Upper lobe of right lung (tissue), 1 donor: ENCODE results near the gene COL6A2. TPM values are rescaled to one million over a fixed set of nuclear protein-coding genes. Genes with fewer than 3 reads are reported as not detected.

Experiments used
- ATAC-seq: fragments of 200-7000 bp; cut with Tn5 transposase; one replicate; pipeline ENCODE4 v1.9.1; 2020; ENCODE audit warnings: mild to moderate bottlenecking, moderate library complexity
- DNase-seq: peaks from one replicate; pipeline ENCODE4 v3.0.0-alpha.2; 2020
- H3K27ac ChIP-seq: fragments of 200-600 bp; one replicate; pipeline ENCODE4 v1.8.0; 2022
- H3K27me3 ChIP-seq: fragments of 200-600 bp; one replicate; pipeline ENCODE4 v1.8.0; 2022; ENCODE audit warnings: mild to moderate bottlenecking
- H3K36me3 ChIP-seq: fragments of 200-600 bp; one replicate; pipeline ENCODE4 v1.8.0; 2022
- H3K4me1 ChIP-seq: fragments of 200-600 bp; one replicate; pipeline ENCODE4 v1.8.0; 2022
- H3K4me3 ChIP-seq: fragments of 200-600 bp; one replicate; pipeline ENCODE4 v1.8.0; 2022; ENCODE audit warnings: mild to moderate bottlenecking
- H3K9me3 ChIP-seq: fragments of 200-600 bp; one replicate; pipeline ENCODE4 v1.8.0; 2022
- CTCF ChIP-seq: fragments of 200-600 bp; IDR thresholded peaks from one replicate; pipeline ENCODE4 v1.8.0; 2022; ENCODE audit warnings: antibody characterized with exemption
- intact Hi-C: fragments of 100-400 bp; cut with DNase I; formaldehyde crosslinking; loops from one replicate; pipeline ENCODE4 v1.11.0; 2022
- total RNA-seq: library from RNA; stranded (reverse); fragmentation: NEBNext Ultra II Directional; extraction: Animal tissue kit (Norgen Biotek cat#: 25700); gene quantifications from one replicate; pipeline ENCODE4 v1.2.1, GENCODE V29; 2021
- donor health status: DM: no; HTN: yes; CAD: no; lungs with severe emphysema.

COL6A2 gene
- total RNA-seq, 1 donor from 2014 or later = 269 TPM

- no peak for TF ChIP-seq CTCF
- intact Hi-C loops = no loop called here
- Histone ChIP-seq H3K27ac (no peak overlapping the region), H3K9me3 (no peaks in the 10 kb centered on the region), H3K4me1 (no peaks in the 10 kb centered on the region), H3K27me3 (peaks cover 11% of the 10 kb centered on the region), H3K4me3 (no peak overlapping the region), H3K36me3 (no peaks in the 10 kb centered on the region)
- no peak for ATAC-seq
- no peak for DNase-seq
Measured at GRCh38 chr21:46141767-46142581, 44.1 kb downstream of the COL6A2 start.

- Histone ChIP-seq H3K27me3 (peaks cover 11% of the 10 kb centered on the region), H3K4me1 (no peaks in the 10 kb centered on the region), H3K27ac (no peak overlapping the region), H3K9me3 (no peaks in the 10 kb centered on the region), H3K36me3 (no peaks in the 10 kb centered on the region), H3K4me3 (no peak overlapping the region)
- no peak for ATAC-seq
- no peak for DNase-seq
- intact Hi-C loops = no loop called here
- no peak for TF ChIP-seq CTCF
Measured at GRCh38 chr21:46142582-46143473, 44.9 kb downstream of the COL6A2 start.

- DNase-seq = no peak
- intact Hi-C loops = no loop called here
- TF ChIP-seq CTCF = no peak
Measured at GRCh38 chr21:46144464-46145070, 46.7 kb downstream of the COL6A2 start.

GRCh38 chr21:46145159-46145839 is 47.4 kb downstream of the COL6A2 start:
- no peaks in the 10 kb centered on the region for H3K36me3 ChIP-seq
- H3K9me3 ChIP-seq = no peaks in the 10 kb centered on the region
- no peaks in the 10 kb centered on the region for H3K4me1 ChIP-seq
- H3K27me3 ChIP-seq = no peaks in the 10 kb centered on the region
- H3K4me3 ChIP-seq = no peak overlapping the region
- intact Hi-C loops = no loop called here
- ATAC-seq (no peak), DNase-seq (no peak)
- H3K27ac ChIP-seq = no peak overlapping the region
- no peak for TF ChIP-seq CTCF

More at GRCh38 chr21:46144464-46145070, 46.7 kb downstream of the COL6A2 start:
- H3K4me1 ChIP-seq = no peaks in the 10 kb centered on the region
- H3K9me3 ChIP-seq = no peaks in the 10 kb centered on the region
- no peak for ATAC-seq
- H3K27ac ChIP-seq = no peak overlapping the region
- H3K27me3 ChIP-seq = peaks cover 6% of the 10 kb centered on the region
- H3K36me3 ChIP-seq = no peaks in the 10 kb centered on the region
- H3K4me3 ChIP-seq = no peak overlapping the region
